SK-N-SH (cell line): ENCODE data around the gene NACAD. TPM values are rescaled to one million over a fixed set of nuclear protein-coding genes. Genes with fewer than 3 reads are reported as not detected.
A peak's percentile ranks its signal among the peaks of the same experiment; 100 is the strongest.

ENCODE experiments used
- CTCF ChIA-PET: fragments of 300-600, 350-600 bp; formaldehyde crosslinking; extraction: SDS; loops from one replicate; lab custom pipeline; 2021; lab: Yijun Ruan, JAX
- POLR2A ChIA-PET: fragments of 350-600 bp; sonication (Branson Sonifier 250); formaldehyde crosslinking; extraction: SDS; loops from one replicate; lab custom pipeline; 2020; ENCODE audit warnings: antibody characterized with exemption, inconsistent platforms; lab: Yijun Ruan, JAX
- DNase-seq: peaks from one replicate; pipeline ENCODE4 v3.0.0; 2012
- H2AFZ ChIP-seq: fragments of 200-600 bp; sonication (generic); 2 replicates; pipeline ENCODE4 v1.8.1; 2016; ENCODE audit warnings: antibody characterized with exemption, mild to moderate bottlenecking, low read depth
- H3F3A ChIP-seq: fragments of 200-600 bp; sonication (generic); replicated peaks from 2 replicates; pipeline ENCODE3; 2016; ENCODE audit warnings: antibody characterized with exemption, mild to moderate bottlenecking; ENCODE audit not compliant: insufficient read depth
- H3K27ac ChIP-seq, 2 experiments: fragments of 200-500 bp in 1 of 2; fragments of 200-600 bp in 1 of 2; sonication (Bioruptor generic) in 1 of 2; sonication (generic), shearing (Covaris generic) in 1 of 2; 2 replicates each; pipeline versions ENCODE4 v1.5.1 to v1.6.1; 2014 to 2016; ENCODE audit warnings: low read depth in 2 of 2, inconsistent platforms in 1 of 2, low read length in 1 of 2, mild to moderate bottlenecking in 1 of 2, mixed read lengths in 1 of 2
- H3K27me3 ChIP-seq: fragments of 200-600 bp; sonication (generic), shearing (Covaris generic); 2 replicates; pipeline ENCODE4 v1.6.1; 2016; ENCODE audit warnings: mixed run types; ENCODE audit not compliant: insufficient read depth
- H3K36me3 ChIP-seq, 2 experiments: fragments of 200-500 bp in 1 of 2; fragments of 200-600 bp in 1 of 2; sonication (Bioruptor generic) in 1 of 2; sonication (generic) in 1 of 2; replicated peaks in 1 of 2; 2 replicates each; pipeline versions ENCODE3 to v1.5.1; 2014 to 2016; ENCODE audit warnings: low read length in 1 of 2, mild to moderate bottlenecking in 1 of 2; ENCODE audit not compliant: insufficient read depth in 2 of 2, control insufficient read depth in 1 of 2
- H3K4me1 ChIP-seq, 2 experiments: fragments of 200-500 bp in 1 of 2; fragments of 200-600 bp in 1 of 2; sonication (Bioruptor generic) in 1 of 2; sonication (generic), shearing (Covaris generic) in 1 of 2; 2 replicates each; pipeline versions ENCODE4 v1.5.1 to v1.6.1; 2014 to 2016; ENCODE audit warnings: low read depth in 1 of 2, low read length in 1 of 2, mixed run types in 1 of 2; ENCODE audit not compliant: insufficient read depth in 2 of 2, control insufficient read depth in 1 of 2
- H3K4me2 ChIP-seq: fragments of 200-600 bp; sonication (generic), shearing (Covaris generic); 2 replicates; pipeline ENCODE4 v1.6.1; 2017; ENCODE audit warnings: mixed run types
- H3K4me3 ChIP-seq, 2 experiments: fragments of 200-500 bp in 1 of 2; fragments of 200-600 bp in 1 of 2; sonication (Bioruptor generic) in 1 of 2; sonication (generic), shearing (Covaris generic) in 1 of 2; 2 replicates each; pipeline versions ENCODE4 v1.5.1 to v1.8.1; 2014 to 2016; ENCODE audit warnings: low read depth in 2 of 2, inconsistent platforms in 1 of 2, low read length in 1 of 2, mild to moderate bottlenecking in 1 of 2, mixed read lengths in 1 of 2, moderate library complexity in 1 of 2
- H3K79me2 ChIP-seq: fragments of 200-600 bp; sonication (generic); 2 replicates; pipeline ENCODE4 v1.8.1; 2017; ENCODE audit warnings: mild to moderate bottlenecking; ENCODE audit not compliant: insufficient read depth
- H3K9ac ChIP-seq: fragments of 200-600 bp; sonication (generic); 2 replicates; pipeline ENCODE4 v1.6.1; 2017; ENCODE audit warnings: mixed run types
- H3K9me2 ChIP-seq: fragments of 200-600 bp; sonication (generic); 2 replicates; pipeline ENCODE4 v1.6.1; 2017; ENCODE audit warnings: mixed run types
- H3K9me3 ChIP-seq: fragments of 200-600 bp; sonication (generic); 2 replicates; pipeline ENCODE4 v1.6.1; 2017; ENCODE audit warnings: mixed run types, mild to moderate bottlenecking, moderate library complexity
- H4K20me1 ChIP-seq: fragments of 200-600 bp; sonication (generic); 2 replicates; pipeline ENCODE4 v1.6.1; 2017; ENCODE audit warnings: mild to moderate bottlenecking, mixed run types; ENCODE audit not compliant: insufficient read depth
- ELF1 ChIP-seq: IDR thresholded peaks from 2 replicates; pipeline ENCODE4 v1.4.0; 2012
- FOXM1 ChIP-seq: IDR thresholded peaks from 2 replicates; pipeline ENCODE4 v1.4.0; 2012; ENCODE audit warnings: low read depth, mild to moderate bottlenecking
- RCOR1 ChIP-seq: fragments of 150-350 bp; IDR thresholded peaks from 2 replicates; pipeline ENCODE4 v1.6.1; 2017; ENCODE audit warnings: antibody characterized with exemption, low read length
- SMC3 ChIP-seq: IDR thresholded peaks from 2 replicates; pipeline ENCODE4 v1.6.1; 2012; ENCODE audit warnings: low read depth, low read length, improper control_type of control experiment
- TCF12 ChIP-seq: IDR thresholded peaks from 2 replicates; pipeline ENCODE4 v1.4.0; 2012
- TEAD4 ChIP-seq: IDR thresholded peaks from 2 replicates; pipeline ENCODE4 v1.4.0; 2012; ENCODE audit warnings: mild to moderate bottlenecking, borderline replicate concordance; ENCODE audit not compliant: insufficient read depth
- YY1 ChIP-seq: IDR thresholded peaks from 2 replicates; pipeline ENCODE4 v1.4.0; 2012; ENCODE audit warnings: low read depth, mild to moderate bottlenecking
- WGBS: methylation state at CpG from one replicate; pipeline ENCODE4 v1.1.6; 2017; ENCODE audit warnings: low lambda C conversion rate; 5-methylcytosine and 5-hydroxymethylcytosine counted together
- polyA plus RNA-seq, 3 experiments: library from polyadenylated mRNA; depleted of rRNA; stranded (reverse); fragments of >200 nt; gene quantifications; 2 replicates each; pipeline ENCODE4 v1.2.3, GENCODE V29; 2012
- TF ChIP-seq, protein P1 (sequence below): IDR thresholded peaks from 2 replicates; pipeline ENCODE4 v1.4.0; 2012; ENCODE audit warnings: low read depth
- TF ChIP-seq, protein P2 (sequence below): IDR thresholded peaks from 2 replicates; pipeline ENCODE4; 2012
- TF ChIP-seq, protein P3 (sequence below): IDR thresholded peaks from 2 replicates; pipeline ENCODE4 v1.4.0; 2012; ENCODE audit warnings: low read depth, borderline replicate concordance
- TF ChIP-seq, protein P4 (sequence below): IDR thresholded peaks from 2 replicates; pipeline ENCODE4 v1.4.0; 2012; ENCODE audit warnings: low read depth, borderline replicate concordance

NACAD gene
- polyA plus RNA-seq, 1 of the 3 experiments (the other 2 are of a cell fraction), result 2.8 TPM

DNA sequence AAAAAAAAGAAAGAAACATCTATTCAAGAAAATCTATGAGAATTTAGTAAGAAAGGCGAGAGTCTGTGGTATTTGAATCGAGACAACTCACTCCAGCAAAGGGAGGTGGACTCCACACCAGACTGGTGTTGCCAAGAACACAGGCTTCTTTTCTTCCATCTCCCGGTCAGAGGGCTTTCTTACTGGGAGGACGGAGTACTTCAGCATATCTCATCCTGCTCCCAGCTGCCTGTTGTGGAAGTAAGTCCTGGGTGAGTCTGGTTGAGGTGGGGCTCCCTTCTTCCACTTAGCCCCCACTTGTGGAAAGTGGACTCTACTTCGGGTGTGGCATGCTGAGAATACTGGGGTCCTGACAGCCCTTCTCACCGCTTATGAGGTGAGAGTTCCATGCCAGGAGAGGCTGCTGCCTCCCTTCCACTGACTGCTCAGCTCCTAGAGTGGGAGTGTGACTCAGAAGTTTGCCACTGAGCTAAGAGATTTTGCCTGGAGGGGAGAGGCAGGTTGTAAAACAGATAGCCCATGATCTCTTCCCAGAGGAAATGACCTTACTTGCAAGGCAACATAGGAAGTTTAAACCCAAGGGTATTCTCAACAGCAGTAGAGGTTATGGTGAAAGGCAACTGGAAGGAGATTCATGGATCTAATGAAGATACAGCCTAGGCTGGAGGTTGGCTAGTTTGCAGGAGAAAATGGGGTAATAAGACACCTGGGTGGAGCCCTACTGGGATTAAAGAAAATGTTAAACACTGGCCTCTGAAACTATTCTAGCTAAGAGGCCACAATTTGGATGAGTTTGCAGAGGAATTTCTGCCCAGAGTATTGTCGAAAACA, 3.5 kb upstream of the NACAD start:
- H3F3A ChIP-seq, result no peaks in the 10 kb centered on the region
- H3K79me2 ChIP-seq, result peaks cover 11% of the 10 kb centered on the region; the same call in 1 of the 2 replicates
- WGBS, result 61% methylated on average over 6 of the region's 7 CpGs
- no peaks in the 10 kb centered on the region for H3K27me3 ChIP-seq
- ChIA-PET POLR2A (interaction anchor here (0.6 to 1.5 kb wide), 2 partner anchors 12 to 19 kb away, joined by 3 to 4 read pairs; partner anchors contain the start of gene TBRG4), CTCF (interaction anchor here (0.6 to 1.8 kb wide), 2 partner anchors 19 to 105 kb away, joined by 4 to 6 read pairs; partner anchors contain the start of gene TBRG4)
- no peaks in the 10 kb centered on the region for H3K9me2 ChIP-seq
- peak overlapping the region; percentile 65; the same call in 1 of the 2 replicates for H2AFZ ChIP-seq
- no peaks in the 10 kb centered on the region for H3K36me3 ChIP-seq
- peak; percentile 8 for DNase-seq
- TF ChIP-seq RCOR1 (no peak), FOXM1 (no peak), TCF12 (no peak), YY1 (no peak), SMC3 (no peak), ELF1 (no peak), TEAD4 (no peak)
- TF ChIP-seq, protein P1, sequence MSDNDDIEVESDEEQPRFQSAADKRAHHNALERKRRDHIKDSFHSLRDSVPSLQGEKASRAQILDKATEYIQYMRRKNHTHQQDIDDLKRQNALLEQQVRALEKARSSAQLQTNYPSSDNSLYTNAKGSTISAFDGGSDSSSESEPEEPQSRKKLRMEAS, result no peak
- TF ChIP-seq, protein P2, sequence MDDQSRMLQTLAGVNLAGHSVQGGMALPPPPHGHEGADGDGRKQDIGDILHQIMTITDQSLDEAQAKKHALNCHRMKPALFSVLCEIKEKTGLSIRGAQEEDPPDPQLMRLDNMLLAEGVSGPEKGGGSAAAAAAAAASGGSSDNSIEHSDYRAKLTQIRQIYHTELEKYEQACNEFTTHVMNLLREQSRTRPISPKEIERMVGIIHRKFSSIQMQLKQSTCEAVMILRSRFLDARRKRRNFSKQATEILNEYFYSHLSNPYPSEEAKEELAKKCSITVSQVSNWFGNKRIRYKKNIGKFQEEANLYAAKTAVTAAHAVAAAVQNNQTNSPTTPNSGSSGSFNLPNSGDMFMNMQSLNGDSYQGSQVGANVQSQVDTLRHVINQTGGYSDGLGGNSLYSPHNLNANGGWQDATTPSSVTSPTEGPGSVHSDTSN, result no peak
- TF ChIP-seq, protein P3, sequence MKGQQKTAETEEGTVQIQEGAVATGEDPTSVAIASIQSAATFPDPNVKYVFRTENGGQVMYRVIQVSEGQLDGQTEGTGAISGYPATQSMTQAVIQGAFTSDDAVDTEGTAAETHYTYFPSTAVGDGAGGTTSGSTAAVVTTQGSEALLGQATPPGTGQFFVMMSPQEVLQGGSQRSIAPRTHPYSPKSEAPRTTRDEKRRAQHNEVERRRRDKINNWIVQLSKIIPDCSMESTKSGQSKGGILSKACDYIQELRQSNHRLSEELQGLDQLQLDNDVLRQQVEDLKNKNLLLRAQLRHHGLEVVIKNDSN, result no peak
- TF ChIP-seq, protein P4, sequence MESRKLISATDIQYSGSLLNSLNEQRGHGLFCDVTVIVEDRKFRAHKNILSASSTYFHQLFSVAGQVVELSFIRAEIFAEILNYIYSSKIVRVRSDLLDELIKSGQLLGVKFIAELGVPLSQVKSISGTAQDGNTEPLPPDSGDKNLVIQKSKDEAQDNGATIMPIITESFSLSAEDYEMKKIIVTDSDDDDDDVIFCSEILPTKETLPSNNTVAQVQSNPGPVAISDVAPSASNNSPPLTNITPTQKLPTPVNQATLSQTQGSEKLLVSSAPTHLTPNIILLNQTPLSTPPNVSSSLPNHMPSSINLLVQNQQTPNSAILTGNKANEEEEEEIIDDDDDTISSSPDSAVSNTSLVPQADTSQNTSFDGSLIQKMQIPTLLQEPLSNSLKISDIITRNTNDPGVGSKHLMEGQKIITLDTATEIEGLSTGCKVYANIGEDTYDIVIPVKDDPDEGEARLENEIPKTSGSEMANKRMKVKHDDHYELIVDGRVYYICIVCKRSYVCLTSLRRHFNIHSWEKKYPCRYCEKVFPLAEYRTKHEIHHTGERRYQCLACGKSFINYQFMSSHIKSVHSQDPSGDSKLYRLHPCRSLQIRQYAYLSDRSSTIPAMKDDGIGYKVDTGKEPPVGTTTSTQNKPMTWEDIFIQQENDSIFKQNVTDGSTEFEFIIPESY, result no peak
- no peaks in the 10 kb centered on the region for H3K9me3 ChIP-seq
- no peak overlapping the region for H3K4me2 ChIP-seq
- H3K4me3 ChIP-seq, result no peak overlapping the region
- peaks cover 0 to 16% of the 10 kb centered on the region in 2 experiments; a peak in 1 of 4 replicates for H3K4me1 ChIP-seq
- H3K9ac ChIP-seq, result no peak overlapping the region
- no peaks in the 10 kb centered on the region; the same call in 1 of the 2 replicates for H4K20me1 ChIP-seq
- no peak overlapping the region for H3K27ac ChIP-seq
